ENCODE measurements around the gene SCLY.

Gene SCLY

DNA sequence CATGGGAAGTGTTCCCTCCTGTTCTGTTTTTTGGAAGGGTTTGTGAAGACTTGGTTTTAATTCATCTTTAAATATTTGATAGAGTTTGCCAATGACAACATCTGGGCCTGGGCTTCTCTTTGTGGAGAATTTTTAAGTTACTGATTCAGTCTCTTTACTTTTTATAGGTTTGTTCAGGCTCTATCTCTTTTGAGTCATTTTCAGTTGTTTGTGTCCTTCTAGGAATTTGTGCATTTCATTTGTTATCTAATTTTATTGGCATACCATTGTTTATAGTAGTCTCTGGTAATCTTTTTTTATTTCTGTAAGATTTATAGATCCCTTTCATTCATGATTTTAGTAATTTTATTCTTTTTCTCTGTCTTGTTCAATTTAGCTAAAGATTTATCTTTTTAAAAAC lies 14.6 kb downstream of the SCLY start:
- no peak for FAIRE-seq

DNA sequence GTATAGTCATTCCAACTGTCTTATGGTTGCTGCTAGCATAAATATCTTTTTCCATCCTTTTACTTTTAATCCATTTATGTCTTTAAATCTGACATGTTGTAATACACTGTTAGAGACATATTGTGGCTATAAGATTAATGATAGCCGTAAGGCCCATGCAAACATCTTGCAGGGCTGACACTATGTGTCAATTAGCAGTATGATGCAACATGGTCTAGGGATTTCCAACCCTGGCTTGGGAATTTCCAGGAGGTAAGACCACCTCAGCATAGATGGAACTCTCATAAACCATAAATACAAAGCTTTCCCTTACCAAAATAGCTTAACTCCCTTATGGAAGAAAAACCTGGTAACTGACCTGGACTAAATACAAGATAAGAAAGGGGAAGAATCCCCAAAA lies 16.5 kb downstream of the SCLY start:
- no peak for FAIRE-seq

DNA sequence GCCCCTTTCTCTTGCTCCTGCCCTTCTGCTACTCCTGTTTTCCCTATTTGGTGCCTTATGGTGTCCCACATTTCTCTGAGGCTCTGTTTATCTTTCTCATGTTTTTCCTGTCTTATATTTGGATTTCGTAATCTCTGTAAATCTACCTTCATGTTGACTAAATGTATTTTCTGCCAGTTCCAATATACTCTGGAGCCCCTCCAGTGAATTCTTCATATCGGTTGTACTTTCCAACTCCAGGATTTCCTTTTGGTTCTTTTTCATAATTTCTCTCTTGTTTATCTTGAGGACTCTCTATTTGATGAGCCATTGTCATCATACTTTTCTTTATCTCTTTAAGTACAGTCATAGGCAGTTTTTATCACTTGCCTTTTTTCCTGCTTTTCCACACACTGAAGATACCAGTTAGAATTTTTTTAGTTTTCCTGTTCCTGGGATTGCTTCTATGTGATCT lies 19.1 kb downstream of the SCLY start:
- FAIRE-seq = no peak

DNA sequence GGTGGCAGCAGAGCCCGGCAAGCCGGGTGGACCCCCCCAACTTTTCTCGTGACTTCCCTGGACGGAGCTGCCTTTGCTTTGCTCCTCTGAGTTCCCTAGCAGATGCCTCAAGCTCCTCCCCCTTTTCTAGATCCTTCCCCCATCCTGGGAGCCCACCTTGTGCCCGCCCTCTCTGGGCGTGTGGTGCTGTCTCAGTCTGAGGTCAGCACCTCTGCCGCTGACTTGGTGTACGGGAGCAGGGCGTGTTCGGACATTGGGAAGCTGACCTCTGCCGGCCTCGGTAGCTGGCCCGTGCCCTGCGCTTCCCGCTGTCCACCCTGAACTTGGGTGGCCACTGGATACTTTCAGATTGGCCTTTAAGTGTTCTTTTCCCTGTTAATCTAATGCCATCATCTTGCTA lies 19.7 kb downstream of the SCLY start:
- no peak for FAIRE-seq

DNA sequence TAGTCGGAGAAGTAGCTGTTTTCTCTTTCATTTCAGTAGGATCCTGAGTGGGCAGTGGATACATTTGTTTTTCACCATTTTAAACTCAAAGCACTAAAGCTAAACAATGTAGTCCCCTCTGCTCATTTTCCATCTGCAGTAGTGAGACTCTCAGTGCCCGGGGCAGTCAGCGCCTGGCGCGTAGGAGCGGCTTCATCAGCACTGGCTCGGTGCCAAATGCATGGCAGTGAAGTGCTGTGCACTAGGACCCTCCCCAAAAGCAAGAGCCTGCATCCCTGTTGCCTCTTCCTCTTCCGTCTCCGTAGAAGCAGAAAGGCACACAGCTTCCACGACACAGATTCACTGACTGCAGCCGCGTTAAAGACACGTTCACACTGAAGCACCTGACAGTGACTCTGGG lies 20.3 kb downstream of the SCLY start:
- FAIRE-seq = no peak

DNA sequence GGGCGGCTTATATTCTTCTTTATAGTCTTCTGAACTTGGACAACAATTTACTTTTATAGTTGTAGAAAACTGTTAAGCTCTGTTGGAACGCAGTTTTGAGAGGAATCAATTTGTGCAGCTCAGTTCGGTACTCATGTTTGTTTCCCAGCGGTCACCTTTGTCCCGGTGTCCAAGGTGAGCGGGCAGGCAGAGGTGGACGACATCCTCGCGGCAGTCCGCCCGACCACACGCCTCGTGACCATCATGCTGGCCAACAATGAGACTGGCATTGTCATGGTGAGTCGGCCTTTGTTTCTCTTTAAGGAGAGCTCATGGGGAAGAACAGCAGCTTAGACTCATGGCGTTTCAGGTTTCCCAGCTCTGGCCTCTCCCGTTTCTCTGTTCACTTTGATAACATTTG lies 20.8 kb downstream of the SCLY start:
- no peak for FAIRE-seq

DNA sequence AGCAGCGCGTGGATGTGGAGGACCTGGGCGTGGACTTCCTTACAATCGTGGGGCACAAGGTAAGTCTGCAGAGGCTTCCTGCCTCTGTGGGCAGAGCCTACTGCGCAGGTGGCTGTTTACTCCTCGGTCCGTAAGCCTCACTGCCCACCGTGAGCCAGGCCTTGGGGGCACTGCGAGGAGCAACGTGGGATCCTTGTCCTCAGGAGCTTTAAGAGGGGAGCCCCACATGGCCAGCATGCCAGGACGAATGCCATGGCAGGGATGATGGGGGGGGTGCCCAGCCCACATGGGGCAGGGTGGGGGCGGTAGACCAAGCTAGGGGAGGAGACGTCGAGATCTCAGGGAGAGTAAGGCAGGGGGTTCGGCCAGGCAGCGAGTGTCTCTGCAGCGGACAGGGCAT lies 21.4 kb downstream of the SCLY start:
- no peak for FAIRE-seq

DNA sequence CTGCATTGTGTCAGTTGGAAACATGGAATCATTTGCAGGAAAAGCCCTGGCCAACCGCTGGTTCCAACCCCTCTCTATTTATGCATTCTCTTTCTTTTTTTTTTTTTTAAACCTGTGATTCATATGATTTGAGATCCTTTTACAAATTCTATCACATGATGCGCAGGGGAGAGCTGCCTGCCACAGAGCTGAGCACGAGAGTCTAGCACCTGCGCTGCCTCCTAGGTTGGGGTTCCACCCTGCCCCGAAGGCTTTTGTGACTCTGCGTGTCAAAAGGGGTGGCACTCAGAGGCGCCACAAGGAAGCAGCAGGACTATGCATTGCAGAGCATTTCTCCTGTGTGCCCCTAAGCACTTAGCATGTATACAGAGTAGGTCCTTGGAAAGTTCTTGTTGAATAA lies 22.0 kb downstream of the SCLY start:
- FAIRE-seq = no peak

DNA sequence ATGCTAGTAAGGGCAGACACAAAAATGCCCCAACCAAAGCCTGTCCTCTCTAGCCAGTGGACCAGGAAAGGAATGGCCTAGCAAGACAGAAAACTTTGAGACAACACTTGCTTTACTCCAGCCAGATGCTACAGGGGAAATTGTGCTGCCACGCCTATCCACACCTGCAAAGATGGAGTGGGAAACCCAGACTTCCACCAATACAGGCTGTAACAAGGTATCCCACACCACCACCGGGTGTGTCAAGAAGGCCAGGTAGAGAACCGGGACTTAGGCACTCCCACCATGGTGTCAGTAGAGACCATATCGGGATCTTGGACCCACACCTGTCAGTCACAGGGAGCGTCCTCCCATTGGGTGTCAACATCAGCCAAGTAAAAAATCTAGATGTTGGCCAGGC lies 23.1 kb downstream of the SCLY start:
- FAIRE-seq = no peak

DNA sequence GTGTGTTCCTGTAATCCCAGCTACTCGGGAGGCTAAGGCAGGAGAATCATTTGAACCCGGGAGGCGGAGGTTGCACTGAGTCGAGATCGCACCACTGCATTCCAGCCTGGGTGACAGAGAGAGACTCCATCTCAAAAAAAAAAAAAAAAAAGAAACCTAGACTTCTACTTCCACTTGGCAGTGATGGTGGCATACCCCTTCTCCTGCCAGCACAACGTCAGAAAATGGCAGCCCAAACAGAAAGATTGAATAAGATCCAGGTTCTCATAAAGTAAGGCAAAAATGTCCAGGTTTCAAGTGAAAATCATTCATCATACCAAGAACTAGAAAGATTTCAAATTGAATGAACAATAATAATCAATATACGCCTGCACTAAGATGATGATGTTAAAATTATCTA lies 24.0 kb downstream of the SCLY start:
- FAIRE-seq = no peak

DNA sequence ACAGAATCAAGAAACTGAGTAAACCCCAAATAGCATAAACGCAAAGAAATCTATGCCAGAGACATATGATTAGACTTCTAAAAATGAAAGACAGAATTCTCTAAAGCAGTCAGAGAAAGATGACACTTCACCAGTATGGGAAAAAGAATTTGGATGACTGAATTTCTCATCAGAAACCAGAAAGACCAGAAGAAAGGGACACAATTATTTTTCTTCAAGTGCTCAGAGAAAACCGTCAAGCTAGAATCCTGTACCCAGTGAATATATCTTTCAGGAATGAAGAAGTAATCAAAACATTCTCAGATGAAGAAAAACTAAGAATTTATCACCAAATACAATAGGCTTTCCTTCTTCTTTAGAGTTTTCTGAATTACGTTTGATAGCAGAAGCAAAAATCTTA lies 25.1 kb downstream of the SCLY start:
- no peak for FAIRE-seq

DNA sequence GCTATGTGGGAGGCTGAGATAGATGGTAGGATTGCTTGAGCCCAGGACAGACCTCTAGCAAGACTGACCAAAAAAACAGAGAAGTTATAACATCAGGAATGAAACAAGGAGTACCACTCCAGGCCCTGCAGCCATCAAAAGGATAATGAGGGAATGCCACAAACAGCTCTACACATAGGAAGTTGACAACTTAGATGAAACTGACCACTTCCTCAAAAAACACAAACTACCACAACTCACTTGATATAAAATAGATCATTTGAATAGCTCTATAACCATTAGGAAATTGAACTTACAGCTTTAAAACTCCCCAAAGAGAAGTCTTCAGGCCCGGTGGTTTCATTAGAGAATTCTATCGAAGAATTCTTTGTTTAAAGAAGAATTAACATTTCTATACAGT lies 26.4 kb downstream of the SCLY start:
- no peak for FAIRE-seq

DNA sequence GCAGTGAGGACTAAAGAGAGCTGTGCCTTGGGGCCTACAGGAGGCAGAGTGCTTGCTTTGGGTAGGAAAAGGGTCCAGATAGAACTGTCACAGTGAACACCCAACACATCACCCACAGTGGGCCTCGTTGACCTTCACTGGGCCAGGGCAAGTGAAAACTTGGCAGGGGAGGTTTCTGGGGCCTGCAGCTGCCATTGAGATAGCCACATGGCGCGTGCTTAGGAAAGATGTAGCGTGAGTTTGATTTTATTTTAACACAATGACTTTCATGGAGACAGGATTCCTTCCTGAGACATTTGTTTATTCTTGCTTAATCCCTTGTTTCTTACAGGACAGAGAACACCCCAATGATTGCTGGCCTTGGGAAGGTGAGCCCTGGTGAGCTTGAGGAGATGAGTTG lies 30.1 kb downstream of the SCLY start:
- FAIRE-seq = no peak

DNA sequence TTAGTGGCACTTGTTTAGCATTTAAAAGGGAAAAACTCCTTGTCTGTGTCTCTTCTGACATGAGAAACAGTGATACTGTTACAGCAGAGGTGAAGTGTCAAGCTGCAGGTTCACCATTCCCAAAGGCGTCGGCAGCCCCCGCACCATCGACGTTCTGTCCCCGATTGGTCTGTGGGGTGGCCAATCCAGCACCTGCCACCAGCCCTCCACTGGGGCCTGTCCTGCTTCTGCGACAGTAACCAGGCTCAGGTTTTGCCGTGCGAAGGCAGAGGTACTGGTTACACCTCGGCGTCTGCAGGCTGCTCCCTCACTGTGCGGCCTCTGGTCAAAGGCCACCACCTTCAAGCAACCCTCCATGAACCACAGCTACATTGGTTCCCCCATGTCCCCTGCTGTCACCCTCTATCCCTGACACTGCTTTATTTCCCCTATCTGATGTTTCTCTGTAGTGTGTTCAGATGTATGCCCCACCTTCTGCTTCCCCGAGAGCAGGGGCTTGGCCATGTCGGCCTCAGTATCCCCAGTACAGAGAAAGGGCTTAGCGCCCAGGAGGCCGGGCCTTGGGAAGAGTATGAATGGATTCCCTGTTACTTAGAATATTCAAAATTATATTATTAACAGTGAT lies 30.7 kb downstream of the SCLY start:
- no peak for FAIRE-seq

DNA sequence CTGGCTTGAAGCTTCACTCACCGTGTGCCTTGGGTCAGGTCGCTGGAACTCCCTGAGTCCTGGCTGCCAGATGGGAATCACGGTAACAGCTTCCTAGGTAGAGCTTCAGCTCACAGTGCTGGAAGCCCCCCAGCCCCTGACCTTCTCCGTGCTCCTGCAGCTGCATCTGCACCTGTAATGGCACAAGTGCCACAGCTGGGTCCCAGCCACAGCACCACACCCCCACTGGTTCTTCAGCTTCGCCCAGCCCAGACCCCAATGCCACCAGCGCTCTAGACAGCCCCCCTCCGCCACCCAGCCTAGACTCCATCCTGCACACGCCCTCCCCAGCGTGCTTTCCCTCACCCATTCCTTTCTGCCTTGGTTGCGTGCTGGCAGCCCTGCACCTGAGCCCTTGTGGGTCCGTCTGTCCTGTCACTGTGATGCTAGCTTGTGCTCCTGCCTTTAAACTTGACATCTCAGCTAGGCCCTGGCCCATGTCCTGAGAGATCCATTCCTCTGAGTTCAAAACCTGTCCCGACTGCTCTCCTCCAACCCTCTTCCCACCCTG lies 31.8 kb downstream of the SCLY start:
- no peak for FAIRE-seq

DNA sequence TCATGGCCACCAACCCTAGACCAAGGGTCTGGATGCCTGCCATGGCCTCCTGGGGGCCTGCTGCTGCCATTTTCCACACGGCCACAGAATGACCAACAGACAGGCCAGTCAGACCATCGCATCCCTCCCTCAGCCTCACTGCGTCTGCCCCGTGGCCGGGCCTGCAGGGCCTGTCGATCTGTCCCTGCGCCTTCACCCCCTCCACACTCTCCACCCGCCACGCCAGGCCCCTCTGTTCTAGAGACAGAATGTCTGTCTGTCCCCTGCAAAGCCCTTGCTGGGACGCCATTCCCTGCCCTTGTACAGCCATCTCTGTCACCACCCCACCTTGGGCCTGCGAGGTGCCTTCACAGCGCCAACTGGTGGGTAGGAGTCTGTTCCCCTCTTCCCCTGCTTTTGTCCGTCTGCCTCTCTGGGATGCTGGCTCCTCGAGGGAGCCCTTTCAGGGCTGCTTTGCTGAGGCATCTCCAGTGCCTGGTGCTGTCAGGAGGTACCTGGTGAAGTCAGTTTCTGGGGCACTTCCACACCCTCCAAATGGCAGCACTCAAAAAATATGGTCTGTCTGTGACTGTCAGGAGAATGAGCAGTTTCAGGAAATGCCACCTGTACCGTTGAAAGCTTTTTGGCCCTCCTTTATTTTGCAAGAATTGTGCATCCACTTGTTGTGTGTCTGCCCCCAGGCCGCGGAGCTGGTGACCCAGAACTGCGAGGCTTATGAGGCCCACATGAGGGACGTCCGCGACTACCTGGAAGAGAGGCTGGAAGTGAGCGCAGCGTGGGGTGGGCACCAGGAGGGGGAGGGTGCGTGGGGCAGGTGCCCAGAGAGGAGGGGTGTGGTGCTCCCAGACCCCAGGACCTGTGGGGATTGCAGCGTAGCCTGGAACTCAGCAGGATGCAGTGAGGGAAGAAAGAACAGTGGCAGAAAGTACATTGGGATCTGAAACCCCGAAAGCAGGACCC lies 32.7 kb downstream of the SCLY start:
- no peak for FAIRE-seq

DNA sequence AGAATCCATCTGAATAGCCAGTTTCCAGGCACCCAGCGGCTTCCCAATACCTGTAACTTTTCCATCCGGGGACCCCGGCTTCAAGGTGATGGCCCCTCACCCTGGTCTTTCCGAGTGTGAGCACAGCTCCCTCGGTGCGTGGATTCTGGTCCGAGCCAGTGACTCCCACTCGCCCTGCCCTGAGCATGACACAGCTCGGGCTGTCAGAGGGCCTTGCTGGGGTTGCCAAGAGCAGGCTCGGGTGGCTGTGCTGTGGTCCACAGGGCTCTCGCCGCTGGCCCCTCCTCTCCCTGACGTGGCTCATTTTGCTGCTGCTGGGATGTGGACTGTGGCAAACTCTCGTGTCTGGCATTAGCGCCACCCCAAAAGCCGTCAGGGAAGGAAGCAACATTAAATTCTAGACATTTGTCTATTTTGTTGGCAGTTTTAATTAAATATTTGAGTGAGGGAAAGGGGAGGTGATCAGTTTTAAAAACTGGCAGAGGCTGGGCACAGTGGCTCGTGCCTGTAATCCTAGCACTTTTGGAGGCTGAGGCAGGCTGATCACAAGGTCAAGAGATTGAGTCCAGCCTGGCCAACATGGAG lies 33.7 kb downstream of the SCLY start:
- FAIRE-seq = no peak

DNA sequence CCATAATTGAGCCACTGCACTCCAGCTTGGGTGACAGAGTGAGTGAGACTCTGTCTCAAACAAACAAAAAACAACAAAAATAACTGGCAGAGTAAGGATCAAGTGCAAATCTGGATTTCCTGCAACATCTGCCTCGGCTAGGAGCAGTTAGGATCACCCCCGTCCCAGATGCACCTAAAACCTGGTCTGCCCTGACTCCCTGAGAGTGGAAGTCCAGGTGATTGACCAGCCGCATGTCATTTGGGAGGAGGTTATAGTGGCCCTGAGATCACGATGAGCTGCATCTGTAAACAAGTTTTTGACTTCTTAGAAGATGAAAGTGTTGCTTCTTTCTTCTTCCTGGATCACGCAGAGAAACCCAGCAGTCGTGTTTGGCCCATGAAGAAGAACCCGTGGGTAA lies 34.3 kb downstream of the SCLY start:
- FAIRE-seq = no peak

DNA sequence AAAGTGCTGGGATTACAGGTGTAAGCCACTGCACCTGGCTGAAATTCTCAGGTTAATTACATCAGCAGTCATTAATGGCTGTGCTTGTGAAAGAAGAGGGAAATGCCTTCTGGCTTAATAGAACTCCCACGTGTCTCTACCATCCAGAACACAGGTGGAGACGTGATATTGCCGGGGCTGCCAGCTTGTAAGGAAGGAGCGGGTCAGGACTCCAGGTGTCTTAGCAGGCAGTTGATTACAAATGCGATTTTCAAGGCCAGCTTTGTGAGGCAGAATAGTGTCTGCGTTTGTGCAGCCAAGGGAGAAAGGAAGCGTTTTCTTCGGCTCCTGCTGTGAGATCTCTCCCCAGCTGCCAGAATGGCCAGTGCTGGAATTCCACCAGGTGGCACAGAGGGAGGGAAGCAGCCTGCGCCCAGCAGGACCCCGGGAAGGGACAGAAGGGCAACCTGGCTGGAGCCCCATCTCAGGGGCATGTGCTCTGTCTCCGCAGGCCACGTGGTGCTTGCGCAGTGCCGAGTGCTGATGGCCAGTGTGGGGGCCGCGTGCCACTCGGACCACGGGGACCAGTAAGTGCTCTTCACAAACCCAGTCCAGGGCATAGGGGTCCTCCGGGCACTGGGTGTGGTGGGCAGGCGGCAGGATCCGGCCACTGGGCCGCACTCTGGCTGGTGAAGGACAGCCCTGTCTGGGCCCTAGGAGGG lies 35.7 kb downstream of the SCLY start:
- no peak for FAIRE-seq

DNA sequence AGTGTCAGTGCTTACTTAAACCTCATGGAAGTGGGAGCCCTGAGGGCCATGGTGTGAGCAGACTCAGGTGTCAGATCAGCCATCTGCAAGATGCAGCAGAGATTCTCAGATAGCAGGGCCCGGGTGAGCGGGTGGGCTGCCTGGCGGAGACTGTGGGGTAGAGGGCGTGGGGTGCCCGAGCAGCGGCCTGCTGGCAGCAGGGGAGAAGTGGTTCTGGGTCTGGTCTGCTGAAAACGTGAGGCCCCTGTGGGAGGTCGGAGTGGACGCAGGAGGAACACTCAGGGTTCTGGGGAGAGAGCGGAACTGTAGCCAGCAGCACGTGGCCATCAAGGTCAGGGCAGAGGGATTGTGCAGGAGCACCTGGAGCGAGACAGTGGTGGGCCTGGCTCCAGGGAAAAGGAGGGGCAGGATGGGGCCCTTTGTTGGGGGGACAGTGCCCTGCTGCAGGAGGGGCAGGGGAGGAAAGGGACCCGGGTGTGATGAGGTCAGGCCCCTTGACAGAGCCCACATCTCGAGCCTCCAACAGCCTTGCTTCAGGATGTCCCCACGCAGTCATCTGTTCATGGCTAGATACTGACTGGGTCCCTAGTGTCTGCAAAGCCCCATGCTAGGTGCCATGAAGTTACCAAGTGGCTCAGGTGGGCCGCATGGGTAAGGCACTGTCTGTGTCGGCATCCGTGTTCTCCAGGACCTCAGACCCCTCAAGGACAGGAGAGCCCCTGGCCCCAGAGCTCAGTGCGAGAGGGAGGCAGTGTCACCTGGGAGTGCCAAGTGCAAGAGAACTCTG lies 36.6 kb downstream of the SCLY start:
- FAIRE-seq = no peak

DNA sequence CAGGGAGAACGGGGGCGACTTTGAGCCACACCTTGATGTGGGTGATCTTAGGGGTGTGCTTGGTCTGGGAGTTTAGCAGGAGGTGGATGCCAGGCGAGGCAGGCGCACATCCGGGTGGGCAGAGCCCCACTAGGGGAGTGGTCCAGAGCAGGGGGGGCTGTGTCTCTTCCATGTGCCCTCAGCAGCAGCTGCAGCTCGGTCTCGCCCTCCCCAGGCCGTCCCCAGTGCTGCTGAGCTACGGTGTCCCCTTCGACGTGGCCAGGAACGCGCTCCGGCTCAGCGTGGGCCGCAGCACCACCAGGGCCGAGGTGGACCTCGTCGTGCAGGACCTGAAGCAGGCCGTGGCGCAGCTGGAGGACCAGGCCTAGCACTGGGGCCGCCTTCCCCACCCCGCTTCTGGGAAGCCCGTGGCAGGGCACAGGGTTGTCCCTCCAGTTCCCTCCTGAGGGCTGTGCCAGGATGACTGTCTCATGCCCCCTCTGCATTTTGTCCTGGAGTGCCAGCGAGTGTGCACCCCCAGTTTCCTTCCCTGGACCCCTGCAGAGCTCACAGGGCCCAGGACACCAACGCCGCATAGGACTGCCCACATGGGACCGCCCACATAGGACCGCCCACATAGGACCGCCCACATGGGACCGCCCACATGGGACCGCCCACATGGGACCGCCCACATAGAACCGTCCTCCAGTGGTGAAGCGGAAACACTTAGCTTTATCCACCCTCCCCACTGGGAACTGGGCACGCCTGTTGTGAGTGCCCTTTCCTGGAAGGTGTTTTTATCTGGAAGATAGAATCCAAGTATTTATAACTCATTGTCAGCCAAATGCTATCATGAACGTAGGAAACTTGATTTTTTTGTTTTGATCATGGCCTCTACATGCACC lies 37.4 kb downstream of the SCLY start:
- FAIRE-seq = peak; percentile 92
